Activated naive CD4-positive, alpha-beta T cell treated with anti-CD3 and anti-CD28 coated beads, Interleukin-2, amount 50 U/mL, for 72 hours (primary cell): ENCODE measurements around the gene KLK3. TPM values are rescaled to one million over a fixed set of nuclear protein-coding genes. Genes with fewer than 3 reads are reported as not detected.
"Not testable (repeated sequence)": the region's sequence is repeated elsewhere in the genome, so short reads cannot be mapped to it uniquely, and the experiment has no call there.

Experiments used
- ATAC-seq, 2 donors: fragments of 150-1000 bp; cut with Tn5 transposase; 2 replicates each; pipeline ENCODE4 v1.10.0; 2021; ENCODE audit warnings: mild to moderate bottlenecking in 2 of 2, moderate library complexity in 2 of 2
- DNase-seq, 2 donors: peaks; one replicate each; pipeline ENCODE4 v3.0.0; 2021 to 2022; ENCODE audit warnings: low spot score in 2 of 2
- H3K27ac Mint-ChIP-seq, 2 donors: one replicate each; pipeline ENCODE4 v1.8.0; 2022; ENCODE audit warnings: mild to moderate bottlenecking in 2 of 2, mixed read lengths in 2 of 2
- H3K36me3 Mint-ChIP-seq, 2 donors: one replicate each; pipeline ENCODE4 v1.8.0; 2022; ENCODE audit warnings: mixed read lengths in 2 of 2
- H3K9me3 Mint-ChIP-seq, 2 donors: one replicate each; pipeline ENCODE4 v1.8.0; 2022; ENCODE audit warnings: mixed read lengths in 2 of 2
- total RNA-seq, 2 donors: library from RNA; stranded (reverse); gene quantifications; one replicate each; pipeline ENCODE4 v1.2.3, GENCODE V29; 2022

Gene KLK3
- total RNA-seq = not detected

DNA sequence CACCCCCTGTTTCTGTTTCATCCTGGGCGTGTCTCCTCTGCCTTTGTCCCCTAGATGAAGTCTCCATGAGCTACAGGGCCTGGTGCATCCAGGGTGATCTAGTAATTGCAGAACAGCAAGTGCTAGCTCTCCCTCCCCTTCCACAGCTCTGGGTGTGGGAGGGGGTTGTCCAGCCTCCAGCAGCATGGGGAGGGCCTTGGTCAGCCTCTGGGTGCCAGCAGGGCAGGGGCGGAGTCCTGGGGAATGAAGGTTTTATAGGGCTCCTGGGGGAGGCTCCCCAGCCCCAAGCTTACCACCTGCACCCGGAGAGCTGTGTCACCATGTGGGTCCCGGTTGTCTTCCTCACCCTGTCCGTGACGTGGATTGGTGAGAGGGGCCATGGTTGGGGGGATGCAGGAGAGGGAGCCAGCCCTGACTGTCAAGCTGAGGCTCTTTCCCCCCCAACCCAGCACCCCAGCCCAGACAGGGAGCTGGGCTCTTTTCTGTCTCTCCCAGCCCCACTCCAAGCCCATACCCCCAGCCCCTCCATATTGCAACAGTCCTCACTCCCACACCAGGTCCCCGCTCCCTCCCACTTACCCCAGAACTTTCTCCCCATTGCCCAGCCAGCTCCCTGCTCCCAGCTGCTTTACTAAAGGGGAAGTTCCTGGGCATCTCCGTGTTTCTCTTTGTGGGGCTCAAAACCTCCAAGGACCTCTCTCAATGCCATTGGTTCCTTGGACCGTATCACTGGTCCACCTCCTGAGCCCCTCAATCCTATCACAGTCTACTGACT, at the start of gene KLK3:
TSS of gene KLK3 (plus strand) at position 280 of the 775 bp plus-strand sequence. CDS start at position 321, 41 bp downstream.
- ATAC-seq = no peak
- Mint-ChIP-seq H3K36me3 (no peaks in the 10 kb centered on the region), H3K27ac (peak within 1 kb of the TSS in 1 of 2 donors; percentile 11), H3K9me3 (no peaks in the 10 kb centered on the region)
- no peak for DNase-seq

DNA sequence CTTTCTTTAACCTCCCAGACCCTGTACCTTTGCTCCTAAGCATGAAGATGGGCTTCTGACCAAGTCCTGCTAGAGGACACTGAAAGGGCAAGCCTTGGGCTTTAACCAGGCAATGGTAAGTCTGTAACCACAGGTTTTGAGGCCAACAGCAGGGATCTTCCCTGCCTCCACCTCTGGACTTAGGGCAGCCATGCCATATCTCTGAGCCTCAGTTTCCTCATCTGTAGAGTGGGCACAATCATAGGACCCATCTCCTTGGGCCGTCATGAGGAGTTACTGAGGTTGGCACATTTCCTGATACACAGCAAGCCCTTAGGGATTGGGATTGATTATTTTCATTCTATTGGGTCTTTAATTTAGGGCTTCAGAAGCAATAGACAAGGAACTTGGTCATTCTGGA, 45.9 kb upstream of the KLK3 start:
- Mint-ChIP-seq H3K27ac (no peak overlapping the region), H3K36me3 (peaks cover 8 to 12% of the 10 kb centered on the region in 2 donors), H3K9me3 (peaks cover 7 to 9% of the 10 kb centered on the region in 2 donors)
- DNase-seq = no peak
- ATAC-seq = no peak

- not testable (repeated sequence) for ATAC-seq, H3K36me3 Mint-ChIP-seq, H3K9me3 Mint-ChIP-seq, DNase-seq, H3K27ac Mint-ChIP-seq
These were observed 43.0 kb upstream of the KLK3 start for GRCh38 chr19:50811622-50812238.

DNA sequence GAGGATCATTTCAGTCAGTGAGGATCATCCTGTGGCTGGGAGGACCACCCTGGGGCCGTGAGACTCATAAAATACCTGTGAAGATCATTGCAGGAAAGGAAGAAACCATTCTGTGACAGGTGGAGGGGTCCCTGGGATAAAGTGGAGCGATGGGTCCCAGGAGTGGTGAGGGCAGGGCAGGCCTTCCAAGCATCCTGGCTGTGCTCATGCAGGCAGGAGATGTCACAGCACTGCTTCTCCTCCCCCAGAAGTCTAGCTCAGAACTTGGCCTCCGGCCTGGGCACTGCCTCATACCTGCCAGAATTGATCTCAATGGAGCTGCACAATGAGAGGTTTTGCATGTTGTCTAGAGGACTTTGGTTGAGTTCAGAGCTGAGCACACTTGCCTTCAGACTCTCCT, 42.2 kb upstream of the KLK3 start:
- DNase-seq (no peak), ATAC-seq (no peak)
- Mint-ChIP-seq H3K9me3 (peaks cover 7 to 9% of the 10 kb centered on the region in 2 donors), H3K27ac (no peak overlapping the region), H3K36me3 (peaks cover 7 to 14% of the 10 kb centered on the region in 2 donors)

- H3K9me3 Mint-ChIP-seq = peaks cover 4 to 6% of the 10 kb centered on the region in 2 donors
- DNase-seq (no peak), ATAC-seq (no peak)
- H3K27ac Mint-ChIP-seq = no peak overlapping the region
- H3K36me3 Mint-ChIP-seq = peaks cover 7 to 14% of the 10 kb centered on the region in 2 donors
These were observed 39.8 kb upstream of the KLK3 start for GRCh38 chr19:50814883-50815282.

DNA sequence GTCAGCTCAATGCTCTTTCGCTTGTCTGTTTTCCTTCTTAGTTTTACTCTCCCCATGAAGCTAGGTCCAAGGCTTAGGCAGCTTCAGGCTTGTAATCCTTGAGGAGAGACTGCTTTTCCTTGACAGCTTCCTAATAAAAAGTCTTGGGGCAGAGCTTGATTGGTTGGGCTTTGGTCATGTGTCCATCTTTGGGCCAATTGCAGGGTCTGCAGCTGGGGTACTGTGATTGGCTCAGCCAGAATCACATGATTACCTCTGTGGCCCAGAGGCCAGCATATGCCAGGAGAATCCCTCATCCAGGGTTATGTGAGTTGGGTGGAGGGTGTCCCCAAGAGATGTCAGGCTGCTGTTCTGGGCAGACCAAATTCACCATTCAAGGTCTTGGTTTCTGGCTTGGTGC, 39.3 kb upstream of the KLK3 start:
- peaks cover 8 to 14% of the 10 kb centered on the region in 2 donors for H3K36me3 Mint-ChIP-seq
- H3K9me3 Mint-ChIP-seq = peaks cover 2 to 3% of the 10 kb centered on the region in 2 donors
- H3K27ac Mint-ChIP-seq = no peak overlapping the region
- ATAC-seq (no peak), DNase-seq (no peak)

GRCh38 chr19:50817941-50818858, 36.5 kb upstream of the KLK3 start:
- H3K36me3 Mint-ChIP-seq = peaks cover 10 to 14% of the 10 kb centered on the region in 2 donors
- H3K9me3 Mint-ChIP-seq = no peaks in the 10 kb centered on the region
- ATAC-seq = peak; percentile 28 to 64
- H3K27ac Mint-ChIP-seq = peak overlapping the region in 1 of 2 donors; percentile 89
- DNase-seq = peak in 1 of 2 donors; percentile 75

- H3K27ac Mint-ChIP-seq = no peak overlapping the region
- peaks cover 10 to 14% of the 10 kb centered on the region in 2 donors for H3K36me3 Mint-ChIP-seq
- no peaks in the 10 kb centered on the region for H3K9me3 Mint-ChIP-seq
- no peak for DNase-seq
- no peak for ATAC-seq
These were observed 35.7 kb upstream of the KLK3 start for GRCh38 chr19:50818859-50819472.

DNA sequence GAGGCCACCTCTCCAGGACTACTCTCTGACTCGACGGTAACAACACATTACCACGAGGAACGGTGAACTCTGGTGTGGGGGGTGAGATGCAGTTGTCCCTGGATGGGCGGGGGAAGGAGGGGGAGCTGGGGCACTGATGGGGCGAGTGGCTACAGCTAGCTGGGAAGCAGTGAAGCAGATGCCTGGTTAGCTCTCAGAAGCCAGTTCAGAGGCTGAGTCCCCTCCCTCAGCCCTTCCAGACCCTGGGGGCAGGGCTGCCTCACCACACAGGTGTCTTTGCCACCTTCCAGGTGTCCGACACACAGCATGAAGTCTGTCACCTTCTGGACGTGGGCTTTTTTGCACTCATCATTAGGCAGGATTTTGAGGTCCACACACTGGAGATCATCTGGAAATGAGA, 35.1 kb upstream of the KLK3 start:
- DNase-seq (no peak), ATAC-seq (no peak)
- H3K9me3 Mint-ChIP-seq = no peaks in the 10 kb centered on the region
- H3K36me3 Mint-ChIP-seq = peaks cover 10 to 14% of the 10 kb centered on the region in 2 donors
- H3K27ac Mint-ChIP-seq = no peak overlapping the region

- Mint-ChIP-seq H3K9me3 (no peaks in the 10 kb centered on the region), H3K27ac (no peak overlapping the region), H3K36me3 (peaks cover 10 to 14% of the 10 kb centered on the region in 2 donors)
- ATAC-seq (no peak), DNase-seq (no peak)
These were observed 34.6 kb upstream of the KLK3 start for GRCh38 chr19:50820086-50820485.

- Mint-ChIP-seq H3K27ac (peak overlapping the region in 1 of 2 donors; percentile 72), H3K36me3 (peaks cover 10 to 14% of the 10 kb centered on the region in 2 donors), H3K9me3 (no peaks in the 10 kb centered on the region)
- ATAC-seq = no peak
- DNase-seq = no peak
These were observed 34.0 kb upstream of the KLK3 start for GRCh38 chr19:50820549-50821247.

DNA sequence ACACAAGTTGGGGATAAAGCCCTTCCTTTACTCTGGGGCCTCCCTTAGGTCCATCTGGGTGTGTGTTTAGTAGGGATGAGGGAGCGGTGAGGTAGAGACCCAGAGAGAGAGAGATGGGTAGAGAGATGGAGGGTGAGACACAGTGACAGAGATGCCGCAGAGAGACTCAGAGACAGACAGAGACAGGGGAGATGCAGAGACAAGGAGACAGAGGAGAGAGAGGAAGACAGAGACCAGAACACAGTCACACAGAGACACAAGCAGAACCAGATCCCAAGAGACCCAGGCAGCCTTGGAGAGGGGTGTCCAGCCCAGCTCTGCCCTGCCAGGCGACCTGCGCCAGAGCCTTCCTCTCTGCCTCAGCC, 33.5 kb upstream of the KLK3 start:
- no peak for ATAC-seq
- Mint-ChIP-seq H3K27ac (no peak overlapping the region), H3K36me3 (peaks cover 7 to 11% of the 10 kb centered on the region in 2 donors), H3K9me3 (no peaks in the 10 kb centered on the region)
- DNase-seq = no peak

DNA sequence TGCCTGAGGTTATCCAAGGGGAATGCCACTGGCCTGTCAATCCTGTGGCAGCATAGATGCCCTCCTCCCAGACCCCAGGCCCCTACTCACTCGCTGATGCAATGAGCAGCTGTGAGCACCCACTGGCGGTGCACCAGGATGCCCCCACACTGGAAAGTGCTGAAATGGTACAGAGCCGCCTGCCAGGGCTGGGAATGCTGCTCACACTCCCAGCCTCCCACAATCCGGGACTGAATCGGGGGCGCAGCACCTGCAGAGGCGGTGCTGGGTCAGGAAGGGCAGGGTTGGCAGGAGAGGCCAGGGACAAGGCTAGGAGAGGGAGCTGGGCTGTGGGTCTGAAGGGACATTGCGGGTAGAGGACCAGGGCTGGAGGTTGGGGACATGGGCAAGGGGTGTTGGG, 33.1 kb upstream of the KLK3 start:
- no peak overlapping the region for H3K27ac Mint-ChIP-seq
- H3K9me3 Mint-ChIP-seq = no peaks in the 10 kb centered on the region
- ATAC-seq = no peak
- H3K36me3 Mint-ChIP-seq = peaks cover 4 to 7% of the 10 kb centered on the region in 2 donors
- DNase-seq = no peak

- peaks cover 0 to 4% of the 10 kb centered on the region in 2 donors for H3K36me3 Mint-ChIP-seq
- ATAC-seq = no peak
These were observed 32.0 kb upstream of the KLK3 start for GRCh38 chr19:50822661-50823208.

GRCh38 chr19:50823389-50824042, 31.2 kb upstream of the KLK3 start, which contains the start of gene KLK1:
KLK1 (minus strand) TSS chr19:50823787; CDS start chr19:50823748, 39 bp downstream.
- no peak for DNase-seq
- no peak for ATAC-seq
- no peaks in the 10 kb centered on the region for H3K9me3 Mint-ChIP-seq
- H3K36me3 Mint-ChIP-seq = peaks cover 0 to 4% of the 10 kb centered on the region in 2 donors
- no peak within 1 kb of the TSS for H3K27ac Mint-ChIP-seq

More at GRCh38 chr19:50822661-50823208, 32.0 kb upstream of the KLK3 start:
- Mint-ChIP-seq H3K27ac (no peak overlapping the region), H3K9me3 (no peaks in the 10 kb centered on the region)
- no peak for DNase-seq
